H9 (cell line): ENCODE data around the gene PCGF3. TPM values are rescaled to one million over a fixed set of nuclear protein-coding genes. Genes with fewer than 3 reads are reported as not detected.

Experiments
- DNase-seq: peaks from one replicate; pipeline ENCODE4 v3.0.0-alpha.2; 2017
- H2AFZ ChIP-seq: one replicate; pipeline ENCODE4 v1.6.1; 2013; ENCODE audit warnings: mild to moderate bottlenecking, low read length, control low read depth, moderate library complexity
- H2AK5ac ChIP-seq: 2 replicates; pipeline ENCODE4 v1.6.1; 2013; ENCODE audit warnings: low read length, control low read depth, mixed read lengths; ENCODE audit not compliant: insufficient read length
- H2BK120ac ChIP-seq: one replicate; pipeline ENCODE4 v1.6.1; 2013; ENCODE audit warnings: low read depth, mild to moderate bottlenecking, low read length, control low read depth, inconsistent platforms; ENCODE audit not compliant: poor library complexity, severe bottlenecking
- H2BK12ac ChIP-seq: 2 replicates; pipeline ENCODE4 v1.6.1; 2013; ENCODE audit warnings: low read length, control low read depth, mixed read lengths, low read depth; ENCODE audit not compliant: insufficient read length
- H2BK15ac ChIP-seq: 2 replicates; pipeline ENCODE4 v1.6.1; 2013; ENCODE audit warnings: low read depth, low read length, control low read depth
- H2BK20ac ChIP-seq: one replicate; pipeline ENCODE4 v1.6.1; 2013; ENCODE audit warnings: low read depth, mild to moderate bottlenecking, low read length, control low read depth, inconsistent platforms; ENCODE audit not compliant: poor library complexity, severe bottlenecking
- H2BK5ac ChIP-seq: 2 replicates; pipeline ENCODE4 v1.6.1; 2013; ENCODE audit warnings: low read length, control low read depth, mixed read lengths; ENCODE audit not compliant: insufficient read length
- H3K14ac ChIP-seq: 2 replicates; pipeline ENCODE4 v1.6.1; 2013; ENCODE audit warnings: low read length, control low read depth; ENCODE audit not compliant: insufficient read depth
- H3K18ac ChIP-seq: 2 replicates; pipeline ENCODE4 v1.6.1; 2013; ENCODE audit warnings: low read depth, mild to moderate bottlenecking, mixed read lengths, low read length, control low read depth; ENCODE audit not compliant: insufficient read length
- H3K23ac ChIP-seq: 2 replicates; pipeline ENCODE4 v1.6.1; 2013; ENCODE audit warnings: low read length, control low read depth, mixed read lengths, low read depth; ENCODE audit not compliant: insufficient read length
- H3K23me2 ChIP-seq: 2 replicates; pipeline ENCODE4 v1.6.1; 2013; ENCODE audit warnings: low read depth, mild to moderate bottlenecking, mixed read lengths, low read length, control low read depth; ENCODE audit not compliant: insufficient read length, poor library complexity, severe bottlenecking
- H3K27ac ChIP-seq: 2 replicates; pipeline ENCODE4 v1.5.1; 2013; ENCODE audit warnings: low read length, control low read depth, mixed read lengths, low read depth; ENCODE audit not compliant: insufficient read length
- H3K27me3 ChIP-seq: 2 replicates; pipeline ENCODE4 v1.6.1; 2013; ENCODE audit warnings: low read length, control low read depth, inconsistent platforms; ENCODE audit not compliant: insufficient read depth
- H3K4ac ChIP-seq: 2 replicates; pipeline ENCODE4 v1.6.1; 2013; ENCODE audit warnings: low read depth, mild to moderate bottlenecking, control low read depth, inconsistent platforms, low read length, moderate library complexity
- H3K4me1 ChIP-seq: 2 replicates; pipeline ENCODE4 v1.6.1; 2013; ENCODE audit warnings: low read length, control low read depth, inconsistent platforms; ENCODE audit not compliant: insufficient read depth
- H3K4me2 ChIP-seq: 2 replicates; pipeline ENCODE4 v1.6.1; 2013; ENCODE audit warnings: low read length, control low read depth, mixed read lengths; ENCODE audit not compliant: insufficient read length, insufficient read depth
- H3K56ac ChIP-seq: 2 replicates; pipeline ENCODE4 v1.6.1; 2013; ENCODE audit warnings: low read depth, mild to moderate bottlenecking, mixed read lengths, low read length, control low read depth; ENCODE audit not compliant: insufficient read length
- H3K79me1 ChIP-seq: 2 replicates; pipeline ENCODE4 v1.6.1; 2013; ENCODE audit warnings: low read depth, mild to moderate bottlenecking, moderate library complexity, low read length, control low read depth, inconsistent platforms; ENCODE audit not compliant: insufficient read depth, poor library complexity, severe bottlenecking
- H3K79me2 ChIP-seq: 2 replicates; pipeline ENCODE4 v1.6.1; 2013; ENCODE audit warnings: low read length, control low read depth, inconsistent platforms; ENCODE audit not compliant: insufficient read depth
- H3K9ac ChIP-seq: 2 replicates; pipeline ENCODE4 v1.6.1; 2013; ENCODE audit warnings: low read length, control low read depth, mixed read lengths; ENCODE audit not compliant: insufficient read length; ENCODE audit errors: extremely low read depth
- H3K9me3 ChIP-seq: one replicate; pipeline ENCODE4 v1.6.1; 2013; ENCODE audit warnings: low read depth, low read length, inconsistent platforms; ENCODE audit not compliant: control insufficient read depth
- H3T11ph ChIP-seq: one replicate; pipeline ENCODE4 v1.6.1; 2013; ENCODE audit warnings: mild to moderate bottlenecking, low read length, control low read depth, inconsistent platforms
- H4K20me1 ChIP-seq: one replicate; pipeline ENCODE4 v1.6.1; 2013; ENCODE audit not compliant: control insufficient read depth, insufficient read length, insufficient read depth
- H4K5ac ChIP-seq: 2 replicates; pipeline ENCODE4 v1.6.1; 2013; ENCODE audit warnings: low read depth, mild to moderate bottlenecking, mixed read lengths, low read length, control low read depth; ENCODE audit not compliant: insufficient read length
- H4K8ac ChIP-seq: replicated peaks from 2 replicates; pipeline ENCODE4 v1.6.1; 2013; ENCODE audit warnings: low read length, control low read depth, mixed read lengths, low read depth; ENCODE audit not compliant: insufficient read length
- H4K91ac ChIP-seq: 2 replicates; pipeline ENCODE4 v1.6.1; 2013; ENCODE audit warnings: low read depth, mild to moderate bottlenecking, moderate library complexity, mixed read lengths, low read length, control low read depth; ENCODE audit not compliant: insufficient read length
- H3K27ac Mint-ChIP-seq, 3 experiments: 2 replicates in 2 of 3; 3 replicates in 1 of 3; pipeline ENCODE4 v1.8.0; 2020 to 2021; ENCODE audit warnings: mixed read lengths in 3 of 3, mild to moderate bottlenecking in 1 of 3, moderate library complexity in 1 of 3
- H3K27me3 Mint-ChIP-seq: 2 replicates; pipeline ENCODE4 v1.8.0; 2021; ENCODE audit warnings: low read depth, mild to moderate bottlenecking, moderate library complexity, mixed read lengths
- H3K36me3 Mint-ChIP-seq, 3 experiments: 2 replicates in 2 of 3; 3 replicates in 1 of 3; pipeline ENCODE4 v1.8.0; 2020 to 2021; ENCODE audit warnings: low read depth in 3 of 3, mixed read lengths in 3 of 3; ENCODE audit not compliant: insufficient read depth in 1 of 3
- H3K4me1 Mint-ChIP-seq, 2 experiments: 2 replicates each; pipeline ENCODE4 v1.8.0; 2020; ENCODE audit warnings: mixed read lengths in 2 of 2
- H3K4me3 Mint-ChIP-seq, 2 experiments: 2 replicates in 1 of 2; 3 replicates in 1 of 2; pipeline ENCODE4 v1.8.0; 2020 to 2021; ENCODE audit warnings: mild to moderate bottlenecking in 2 of 2, mixed read lengths in 2 of 2, moderate library complexity in 1 of 2
- H3K9me3 Mint-ChIP-seq, 2 experiments: 2 replicates in 1 of 2; 3 replicates in 1 of 2; pipeline ENCODE4 v1.8.0; 2020; ENCODE audit warnings: mild to moderate bottlenecking in 2 of 2, mixed read lengths in 2 of 2, moderate library complexity in 1 of 2
- WGBS: extraction: QIAGEN DNeasy Blood & Tissue Kit; methylation state at CpG from one replicate; pipeline ENCODE4 v1.1.7; 2013; ENCODE audit warnings: missing lambda C conversion rate, low lambda C conversion rate, mixed read lengths; ENCODE audit not compliant: insufficient read length; ENCODE audit errors: extremely low coverage; 5-methylcytosine and 5-hydroxymethylcytosine counted together
- total RNA-seq: library from RNA; stranded (reverse); gene quantifications from 2 replicates; pipeline ENCODE4 v1.2.1, GENCODE V29; 2021
- TF ChIP-seq, protein P1 (sequence below): fragments of 200-600 bp; sonication (generic); conservative IDR thresholded peaks from 3 replicates; pipeline ENCODE4 v1.8.0; 2021; ENCODE audit warnings: antibody characterized with exemption, mild to moderate bottlenecking

PCGF3 gene
- total RNA-seq, 1 experiment from 2014 or later = 43.1 TPM

DNA sequence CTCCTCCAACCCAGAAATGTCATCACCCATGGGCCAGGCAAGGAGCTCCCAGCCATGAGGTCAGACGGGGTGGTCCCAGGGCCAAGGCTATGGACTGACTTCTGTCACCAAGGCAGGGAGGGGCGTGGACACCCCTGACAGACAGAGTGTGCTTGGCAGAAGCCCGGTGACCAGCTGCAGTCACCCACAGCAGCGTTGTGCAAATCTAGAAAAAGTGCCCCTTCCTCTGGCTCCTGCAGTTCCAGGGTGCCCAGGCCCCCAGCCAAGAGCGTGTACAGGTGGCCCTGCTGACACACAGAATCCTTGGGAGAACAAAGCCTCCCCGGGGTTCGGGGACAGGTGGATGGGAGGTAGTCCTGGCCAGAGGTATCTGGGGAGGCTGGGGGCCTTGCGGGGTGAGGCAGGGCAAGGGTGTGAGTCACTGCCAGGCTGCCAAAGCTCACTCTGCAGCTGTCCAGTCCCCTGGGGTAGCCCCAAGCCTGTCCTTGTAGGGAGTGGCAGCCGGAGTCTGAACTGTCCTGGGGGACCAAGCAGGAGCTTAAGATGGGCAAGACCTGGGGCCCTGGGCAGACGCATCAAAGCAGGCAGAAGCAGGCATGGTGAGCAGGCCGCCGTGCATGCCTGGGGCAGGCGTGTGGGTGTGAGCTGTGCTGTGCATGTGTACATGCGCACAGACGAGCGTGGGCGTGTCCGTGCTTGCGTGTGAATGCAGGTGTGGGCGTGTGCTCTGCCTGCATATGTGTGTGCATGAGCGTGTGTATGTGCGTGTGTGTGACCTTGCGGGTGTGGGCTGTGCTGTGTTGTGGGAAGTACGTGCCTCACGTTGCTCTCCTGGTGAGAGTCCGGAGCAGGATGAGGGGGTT, 28.0 kb upstream of the PCGF3 start:
- H3K79me2 ChIP-seq = peaks cover 5% of the 10 kb centered on the region; the same call in 1 of the 2 replicates
- H2BK12ac ChIP-seq = no peak overlapping the region
- H3T11ph ChIP-seq = no peak overlapping the region
- Mint-ChIP-seq H3K4me1 (peaks cover 6 to 18% of the 10 kb centered on the region in 2 experiments), H3K27me3 (peaks cover 11% of the 10 kb centered on the region), H3K27ac (no peak overlapping the region), H3K9me3 (no peaks in the 10 kb centered on the region; a peak in 1 of 5 replicates), H3K36me3 (peaks cover 6 to 10% (median 9%) of the 10 kb centered on the region in 3 experiments; a peak in 6 of 7 replicates), H3K4me3 (peak overlapping the region in 1 of 2 experiments; percentile 23; a peak in 1 of 5 replicates)
- no peak overlapping the region for H3K27ac ChIP-seq
- H4K91ac ChIP-seq = no peak overlapping the region
- no peak overlapping the region for H3K56ac ChIP-seq
- H3K4ac ChIP-seq = no peak overlapping the region
- H4K5ac ChIP-seq = no peak overlapping the region
- H3K23me2 ChIP-seq = peaks cover 20% of the 10 kb centered on the region
- H2BK120ac ChIP-seq = no peak overlapping the region
- H3K18ac ChIP-seq = no peak overlapping the region
- no peaks in the 10 kb centered on the region for H3K9me3 ChIP-seq
- H2BK20ac ChIP-seq = no peak overlapping the region
- H2AK5ac ChIP-seq = no peak overlapping the region
- 0 out of 2 replicates have a peak, but pooled peaks cover 3% of the 10 kb centered on the region for H3K4me1 ChIP-seq
- H3K23ac ChIP-seq = peak overlapping the region; percentile 73
- peaks cover 4% of the 10 kb centered on the region for H4K20me1 ChIP-seq
- H3K14ac ChIP-seq = peak overlapping the region; percentile 44; the same call in 1 of the 2 replicates
- TF ChIP-seq, protein P1, sequence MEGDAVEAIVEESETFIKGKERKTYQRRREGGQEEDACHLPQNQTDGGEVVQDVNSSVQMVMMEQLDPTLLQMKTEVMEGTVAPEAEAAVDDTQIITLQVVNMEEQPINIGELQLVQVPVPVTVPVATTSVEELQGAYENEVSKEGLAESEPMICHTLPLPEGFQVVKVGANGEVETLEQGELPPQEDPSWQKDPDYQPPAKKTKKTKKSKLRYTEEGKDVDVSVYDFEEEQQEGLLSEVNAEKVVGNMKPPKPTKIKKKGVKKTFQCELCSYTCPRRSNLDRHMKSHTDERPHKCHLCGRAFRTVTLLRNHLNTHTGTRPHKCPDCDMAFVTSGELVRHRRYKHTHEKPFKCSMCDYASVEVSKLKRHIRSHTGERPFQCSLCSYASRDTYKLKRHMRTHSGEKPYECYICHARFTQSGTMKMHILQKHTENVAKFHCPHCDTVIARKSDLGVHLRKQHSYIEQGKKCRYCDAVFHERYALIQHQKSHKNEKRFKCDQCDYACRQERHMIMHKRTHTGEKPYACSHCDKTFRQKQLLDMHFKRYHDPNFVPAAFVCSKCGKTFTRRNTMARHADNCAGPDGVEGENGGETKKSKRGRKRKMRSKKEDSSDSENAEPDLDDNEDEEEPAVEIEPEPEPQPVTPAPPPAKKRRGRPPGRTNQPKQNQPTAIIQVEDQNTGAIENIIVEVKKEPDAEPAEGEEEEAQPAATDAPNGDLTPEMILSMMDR = no peak
- WGBS = no CpG with 5 or more reads among the region's 26 CpGs
- no peak overlapping the region; the same call in 1 of the 2 replicates for H2BK15ac ChIP-seq
- no peak overlapping the region for H3K9ac ChIP-seq
- no peak overlapping the region for H2AFZ ChIP-seq
- no peaks in the 10 kb centered on the region for H3K27me3 ChIP-seq
- DNase-seq = peak; percentile 29
- H2BK5ac ChIP-seq = no peak overlapping the region
- H3K79me1 ChIP-seq = peaks cover 3% of the 10 kb centered on the region
- H3K4me2 ChIP-seq = no peak overlapping the region
- H4K8ac ChIP-seq = no peak overlapping the region
